ENCODE data around the gene HS1BP3. TPM values are rescaled to one million over a fixed set of nuclear protein-coding genes. Genes with fewer than 3 reads are reported as not detected.
A peak's percentile ranks its signal among the peaks of the same experiment; 100 is the strongest.

Gene HS1BP3
- total RNA-seq, 1 donor from 2014 or later, result 14.4 TPM

DNA sequence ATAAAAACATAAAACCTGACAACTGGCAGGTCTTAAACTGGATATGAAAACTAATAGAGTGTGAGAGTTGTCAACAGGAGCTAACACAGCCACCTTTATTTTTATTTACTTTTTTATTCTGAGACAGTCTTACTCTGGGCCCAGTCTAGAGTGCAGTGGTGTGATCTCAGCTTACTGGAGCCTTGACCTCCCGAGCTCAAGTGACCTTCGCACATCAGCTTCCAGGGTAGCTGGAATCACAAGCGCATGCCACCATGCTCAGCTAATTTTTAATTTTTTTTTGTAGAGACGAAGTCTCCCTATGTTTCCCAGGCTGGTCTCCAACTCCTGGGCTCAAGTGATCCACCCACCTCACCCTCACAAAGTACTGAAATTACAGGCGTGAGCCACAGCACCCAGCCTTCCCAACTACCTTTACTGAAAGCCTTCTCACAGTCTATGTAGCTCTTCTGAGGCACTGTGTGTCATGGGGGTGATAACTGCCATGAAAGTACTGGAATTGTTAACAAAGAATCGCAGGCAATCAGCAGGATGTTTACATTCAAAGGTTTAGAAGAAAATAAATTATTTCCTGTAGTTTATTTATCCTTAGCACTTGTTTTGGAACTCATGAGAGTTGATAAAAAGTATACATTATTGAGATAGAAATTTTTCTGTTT is 40.3 kb upstream of the HS1BP3 start:
- no peak overlapping the region for H3K4me3 ChIP-seq (ENCODE audit: low read depth, low read length)
- TF ChIP-seq, protein P1, sequence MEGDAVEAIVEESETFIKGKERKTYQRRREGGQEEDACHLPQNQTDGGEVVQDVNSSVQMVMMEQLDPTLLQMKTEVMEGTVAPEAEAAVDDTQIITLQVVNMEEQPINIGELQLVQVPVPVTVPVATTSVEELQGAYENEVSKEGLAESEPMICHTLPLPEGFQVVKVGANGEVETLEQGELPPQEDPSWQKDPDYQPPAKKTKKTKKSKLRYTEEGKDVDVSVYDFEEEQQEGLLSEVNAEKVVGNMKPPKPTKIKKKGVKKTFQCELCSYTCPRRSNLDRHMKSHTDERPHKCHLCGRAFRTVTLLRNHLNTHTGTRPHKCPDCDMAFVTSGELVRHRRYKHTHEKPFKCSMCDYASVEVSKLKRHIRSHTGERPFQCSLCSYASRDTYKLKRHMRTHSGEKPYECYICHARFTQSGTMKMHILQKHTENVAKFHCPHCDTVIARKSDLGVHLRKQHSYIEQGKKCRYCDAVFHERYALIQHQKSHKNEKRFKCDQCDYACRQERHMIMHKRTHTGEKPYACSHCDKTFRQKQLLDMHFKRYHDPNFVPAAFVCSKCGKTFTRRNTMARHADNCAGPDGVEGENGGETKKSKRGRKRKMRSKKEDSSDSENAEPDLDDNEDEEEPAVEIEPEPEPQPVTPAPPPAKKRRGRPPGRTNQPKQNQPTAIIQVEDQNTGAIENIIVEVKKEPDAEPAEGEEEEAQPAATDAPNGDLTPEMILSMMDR (conservative IDR thresholded peaks at IDR 0.05; ENCODE audit: low read depth, low read length), result no peak
- DNase-seq (ENCODE audit: low read depth), result no peak

DNA sequence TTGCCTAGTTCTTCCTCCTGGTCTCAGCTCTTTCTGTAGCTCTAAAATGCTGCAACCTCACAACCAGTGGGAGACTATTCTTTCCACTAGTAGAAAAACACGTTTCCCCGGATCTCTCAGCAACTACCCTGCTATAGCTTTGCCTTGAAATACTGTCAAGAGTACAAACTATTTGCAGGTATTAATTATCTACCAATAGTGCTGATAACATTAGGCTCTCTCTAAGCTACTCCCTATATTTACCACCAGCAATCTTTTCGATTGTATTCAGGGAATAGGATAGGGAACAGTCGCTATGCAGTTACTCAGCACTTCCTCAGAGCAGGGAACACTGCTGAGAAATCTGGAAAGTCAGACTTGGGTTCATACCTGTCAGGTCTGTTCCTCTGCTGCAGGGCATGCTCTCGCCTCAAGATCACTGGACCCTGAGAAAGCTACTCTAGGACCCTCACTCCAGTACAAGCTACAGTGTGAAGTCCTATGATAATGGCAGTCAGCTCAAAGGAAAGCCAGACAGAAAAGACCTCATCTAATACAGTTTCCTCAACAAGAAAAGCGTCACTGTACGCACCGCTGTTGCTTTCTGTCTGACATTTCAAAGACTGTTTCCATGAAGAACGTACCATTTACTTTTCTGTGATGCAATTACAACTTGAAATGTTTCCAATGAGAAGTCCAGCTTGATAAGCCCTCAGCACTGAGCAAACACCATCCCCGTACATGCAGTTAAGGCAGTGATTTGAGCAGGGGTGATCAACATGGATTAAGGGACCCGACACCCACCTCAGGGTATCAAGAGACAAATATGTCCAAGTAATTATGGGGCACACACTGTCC is 38.7 kb upstream of the HS1BP3 start:
- DNase-seq (ENCODE audit: low read depth), result no peak
- TF ChIP-seq, protein P1 (conservative IDR thresholded peaks at IDR 0.05; ENCODE audit: low read depth, low read length), result no peak
- H3K4me3 ChIP-seq (ENCODE audit: low read depth, low read length), result no peak overlapping the region

DNA sequence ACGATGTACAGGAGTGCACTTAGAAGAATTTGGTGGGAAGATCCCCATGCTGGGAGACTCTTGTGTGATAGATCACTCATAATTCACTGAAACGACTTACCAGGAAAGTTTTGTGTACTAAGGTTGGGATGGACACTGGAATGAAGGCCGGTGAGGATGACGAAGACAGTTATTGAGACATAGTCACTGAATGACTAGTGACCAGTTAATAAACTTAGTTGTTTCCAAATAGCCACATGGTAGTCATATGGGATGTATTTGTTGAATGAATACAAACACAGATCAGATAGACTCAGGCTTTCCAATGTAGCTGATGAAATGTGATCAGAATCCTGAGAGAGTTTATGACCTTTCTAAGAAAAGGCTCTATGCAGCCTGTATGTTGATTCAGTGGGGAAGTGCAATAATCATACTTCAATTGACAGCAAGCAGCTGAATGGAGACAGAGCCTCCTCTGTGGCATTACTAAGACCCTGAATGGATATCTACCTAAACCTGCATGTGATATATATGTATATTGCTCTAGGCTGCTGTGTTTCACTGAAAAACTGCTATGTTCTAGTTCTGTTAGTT is 36.4 kb upstream of the HS1BP3 start:
- TF ChIP-seq, protein P1 (conservative IDR thresholded peaks at IDR 0.05; ENCODE audit: low read depth, low read length), result no peak

DNA sequence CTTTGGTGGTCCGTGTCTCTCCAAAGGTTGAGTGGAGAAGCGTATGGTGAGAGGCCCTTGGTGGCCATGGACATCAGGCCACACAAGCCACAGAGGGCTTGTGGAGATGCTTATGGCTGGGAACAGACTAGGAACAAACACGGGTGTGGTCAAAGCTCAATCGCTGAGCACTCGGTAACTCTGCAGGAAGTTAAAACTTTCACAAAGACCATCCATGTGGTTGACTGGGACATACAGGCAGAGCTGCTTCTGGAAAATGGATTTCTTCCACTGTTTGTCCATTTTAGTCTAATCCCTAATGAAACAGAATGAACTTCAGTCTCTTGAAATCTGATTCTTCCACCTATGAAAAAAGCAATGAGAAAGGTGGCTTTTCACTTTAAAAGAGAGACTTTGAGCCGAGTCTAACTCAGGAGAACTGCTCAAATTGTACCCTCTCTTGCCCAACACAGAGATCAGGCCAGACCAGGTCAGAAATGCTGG is 33.7 kb upstream of the HS1BP3 start:
- no peak for DNase-seq (ENCODE audit: low read depth)
- TF ChIP-seq, protein P1 (conservative IDR thresholded peaks at IDR 0.05; ENCODE audit: low read depth, low read length), result no peak
- H3K4me3 ChIP-seq (ENCODE audit: low read depth, low read length), result no peak overlapping the region

More for the DNA sequence above, 36.4 kb upstream of the HS1BP3 start:
- no peak for DNase-seq (ENCODE audit: low read depth)
- no peak overlapping the region for H3K4me3 ChIP-seq (ENCODE audit: low read depth, low read length)

DNA sequence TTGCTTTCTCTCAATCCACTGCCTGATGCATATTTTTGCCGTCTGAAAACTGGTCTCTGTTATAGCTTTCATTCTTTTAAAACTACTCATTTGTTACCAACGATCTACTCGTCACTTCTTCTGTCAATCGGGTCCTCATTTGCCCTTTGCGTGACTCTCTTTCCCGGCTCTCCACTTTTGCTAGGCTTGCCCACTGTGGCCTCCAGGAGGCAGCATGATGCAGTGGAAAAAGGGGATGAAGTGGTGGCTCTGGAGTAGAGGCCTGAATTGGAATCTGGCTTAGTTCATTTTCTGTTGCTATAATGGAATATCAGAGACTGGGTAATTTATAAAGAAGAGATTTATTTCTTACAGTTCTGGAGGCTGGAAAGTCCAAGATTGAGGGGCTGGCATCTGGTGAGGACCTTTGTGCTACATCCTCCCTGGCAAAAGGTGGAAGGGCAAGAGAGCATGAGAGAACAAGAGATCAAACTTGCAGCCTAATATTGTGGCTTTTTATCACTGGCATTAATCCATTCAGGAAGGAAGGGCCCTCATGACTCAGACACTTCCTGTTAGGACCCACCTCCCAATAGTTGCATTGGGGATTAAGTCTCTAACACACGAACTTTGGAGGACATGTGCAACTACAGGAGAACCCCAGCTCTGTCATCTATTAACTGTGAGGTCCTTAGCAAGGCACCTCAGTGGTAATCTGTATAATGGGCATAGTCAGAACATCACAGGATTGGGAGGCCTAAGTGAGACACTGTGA is 31.4 kb upstream of the HS1BP3 start:
- no peak overlapping the region for H3K4me3 ChIP-seq (ENCODE audit: low read depth, low read length)
- TF ChIP-seq, protein P1 (conservative IDR thresholded peaks at IDR 0.05; ENCODE audit: low read depth, low read length), result peak; percentile 88
- DNase-seq (ENCODE audit: low read depth), result no peak

DNA sequence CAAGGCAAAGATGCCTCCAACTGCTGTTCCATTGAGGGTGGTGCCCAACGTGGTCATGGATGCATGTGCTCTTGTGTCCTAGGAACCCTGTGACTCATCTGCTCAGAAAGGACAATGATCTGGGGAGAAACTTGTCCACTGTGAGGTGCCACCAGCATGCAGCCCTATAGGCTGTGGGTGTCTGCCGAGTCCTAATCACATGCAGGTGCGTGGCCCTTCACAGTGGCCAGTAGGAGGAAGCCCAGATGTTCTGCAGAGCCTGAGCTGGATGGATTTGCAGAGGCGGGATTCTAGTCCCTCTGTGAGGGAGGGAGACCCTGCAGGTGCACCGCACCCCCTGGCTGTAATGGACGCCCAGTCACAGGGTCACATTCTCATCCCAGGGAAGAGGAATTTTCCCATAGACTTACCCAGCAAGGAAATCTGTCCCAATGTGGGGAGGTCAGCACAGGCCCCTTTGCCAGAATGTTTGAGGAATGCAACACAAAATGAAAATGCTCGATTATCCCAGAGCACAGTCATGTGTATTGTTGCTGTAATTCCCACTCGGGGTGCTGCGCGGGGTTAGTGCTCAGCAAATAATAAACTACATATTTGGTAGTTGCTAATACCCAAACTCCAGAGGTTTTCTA is 30.0 kb upstream of the HS1BP3 start:
- no peak for DNase-seq (ENCODE audit: low read depth)
- TF ChIP-seq, protein P1 (conservative IDR thresholded peaks at IDR 0.05; ENCODE audit: low read depth, low read length), result no peak
- no peak overlapping the region for H3K4me3 ChIP-seq (ENCODE audit: low read depth, low read length)
